Measurements from ENCODE around the gene PRKCH.

Gene PRKCH

GRCh38 chr14:61350427-61351270, 29.3 kb downstream of the PRKCH start (continued):
- TF ChIP-seq ZNF248 (tag by site-specific recombination; IDR thresholded peaks at IDR 0.05) = no peak
- no peak for TF ChIP-seq ZNF2 (tag by site-specific recombination; IDR thresholded peaks at IDR 0.05)
- TF ChIP-seq HOXA7 (CRISPR knock-in tag; IDR thresholded peaks at IDR 0.05; ENCODE audit: borderline replicate concordance) = no peak
- TF ChIP-seq, protein P1, sequence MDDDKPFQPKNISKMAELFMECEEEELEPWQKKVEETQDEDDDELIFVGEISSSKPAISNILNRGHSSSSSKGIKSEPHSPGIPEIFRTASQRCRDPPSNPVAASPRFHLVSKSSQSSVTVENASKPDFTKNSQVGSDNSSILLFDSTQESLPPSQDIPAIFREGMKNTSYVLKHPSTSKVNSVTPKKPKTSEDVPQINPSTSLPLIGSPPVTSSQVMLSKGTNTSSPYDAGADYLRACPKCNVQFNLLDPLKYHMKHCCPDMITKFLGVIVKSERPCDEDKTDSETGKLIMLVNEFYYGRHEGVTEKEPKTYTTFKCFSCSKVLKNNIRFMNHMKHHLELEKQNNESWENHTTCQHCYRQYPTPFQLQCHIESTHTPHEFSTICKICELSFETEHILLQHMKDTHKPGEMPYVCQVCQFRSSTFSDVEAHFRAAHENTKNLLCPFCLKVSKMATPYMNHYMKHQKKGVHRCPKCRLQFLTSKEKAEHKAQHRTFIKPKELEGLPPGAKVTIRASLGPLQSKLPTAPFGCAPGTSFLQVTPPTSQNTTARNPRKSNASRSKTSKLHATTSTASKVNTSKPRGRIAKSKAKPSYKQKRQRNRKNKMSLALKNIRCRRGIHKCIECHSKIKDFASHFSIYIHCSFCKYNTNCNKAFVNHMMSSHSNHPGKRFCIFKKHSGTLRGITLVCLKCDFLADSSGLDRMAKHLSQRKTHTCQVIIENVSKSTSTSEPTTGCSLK (tag by site-specific recombination; IDR thresholded peaks at IDR 0.05) = no peak

GRCh38 chr14:61351477-61351876, 30.1 kb downstream of the PRKCH start:
- POLR2A ChIA-PET = no interaction called here
- CTCF ChIA-PET = no interaction called here

DNA sequence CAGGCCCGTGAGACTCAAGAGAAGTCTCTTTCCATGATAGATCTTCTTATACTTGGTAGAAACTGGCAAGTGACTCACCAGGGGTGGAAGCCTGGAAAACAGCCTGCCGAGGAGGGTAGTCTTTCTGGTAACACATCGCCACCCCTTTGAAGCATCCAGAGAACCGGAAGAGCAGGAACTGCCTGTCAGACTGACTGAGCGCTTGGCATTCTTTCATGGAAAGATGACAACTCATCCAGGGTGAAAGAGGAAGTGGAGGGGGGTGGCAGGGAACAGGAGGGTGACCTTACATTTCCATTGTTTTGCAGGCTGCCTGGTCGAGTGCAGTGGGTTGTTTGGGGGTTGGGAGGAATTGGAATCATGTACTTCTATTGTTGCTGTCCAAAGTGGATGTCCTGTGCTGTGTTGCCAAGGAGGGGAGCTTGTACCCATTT, 34.5 kb downstream of the PRKCH start:
- ChIA-PET POLR2A (no interaction called here), CTCF (no interaction called here)
- H3K4me1 ChIP-seq (ENCODE audit: control insufficient read depth, insufficient read depth, low read length) = no peaks in the 10 kb centered on the region; the same call in 1 of the 2 replicates
- H3K9me3 ChIP-seq (ENCODE audit: control insufficient read depth, insufficient read depth, low read depth, low read length) = no peaks in the 10 kb centered on the region
- no peak overlapping the region; the same call in 1 of the 2 replicates for H3K4me3 ChIP-seq (ENCODE audit: low read depth, low read length)
- no peak overlapping the region for H3K27ac ChIP-seq (ENCODE audit: extremely low read depth, low read depth, low read length)
- H3K36me3 ChIP-seq (ENCODE audit: control insufficient read depth in 2 of 2, insufficient read depth in 1 of 2, low read length in 2 of 2) = no peaks in the 10 kb centered on the region
- no peak for TF ChIP-seq ZNF223 (tag by site-specific recombination; IDR thresholded peaks at IDR 0.05)
- TF ChIP-seq PRDM1 (tag by site-specific recombination; IDR thresholded peaks at IDR 0.05) = no peak
- TF ChIP-seq ZNF155 (tag by site-specific recombination; IDR thresholded peaks at IDR 0.05) = no peak
- TF ChIP-seq, protein P2, sequence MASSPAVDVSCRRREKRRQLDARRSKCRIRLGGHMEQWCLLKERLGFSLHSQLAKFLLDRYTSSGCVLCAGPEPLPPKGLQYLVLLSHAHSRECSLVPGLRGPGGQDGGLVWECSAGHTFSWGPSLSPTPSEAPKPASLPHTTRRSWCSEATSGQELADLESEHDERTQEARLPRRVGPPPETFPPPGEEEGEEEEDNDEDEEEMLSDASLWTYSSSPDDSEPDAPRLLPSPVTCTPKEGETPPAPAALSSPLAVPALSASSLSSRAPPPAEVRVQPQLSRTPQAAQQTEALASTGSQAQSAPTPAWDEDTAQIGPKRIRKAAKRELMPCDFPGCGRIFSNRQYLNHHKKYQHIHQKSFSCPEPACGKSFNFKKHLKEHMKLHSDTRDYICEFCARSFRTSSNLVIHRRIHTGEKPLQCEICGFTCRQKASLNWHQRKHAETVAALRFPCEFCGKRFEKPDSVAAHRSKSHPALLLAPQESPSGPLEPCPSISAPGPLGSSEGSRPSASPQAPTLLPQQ (tag by site-specific recombination; IDR thresholded peaks at IDR 0.05) = no peak
- TF ChIP-seq SP2 (tag by site-specific recombination; IDR thresholded peaks at IDR 0.05) = no peak
- TF ChIP-seq ZNF571 (tag by site-specific recombination; IDR thresholded peaks at IDR 0.05) = no peak
- TF ChIP-seq, protein P3, sequence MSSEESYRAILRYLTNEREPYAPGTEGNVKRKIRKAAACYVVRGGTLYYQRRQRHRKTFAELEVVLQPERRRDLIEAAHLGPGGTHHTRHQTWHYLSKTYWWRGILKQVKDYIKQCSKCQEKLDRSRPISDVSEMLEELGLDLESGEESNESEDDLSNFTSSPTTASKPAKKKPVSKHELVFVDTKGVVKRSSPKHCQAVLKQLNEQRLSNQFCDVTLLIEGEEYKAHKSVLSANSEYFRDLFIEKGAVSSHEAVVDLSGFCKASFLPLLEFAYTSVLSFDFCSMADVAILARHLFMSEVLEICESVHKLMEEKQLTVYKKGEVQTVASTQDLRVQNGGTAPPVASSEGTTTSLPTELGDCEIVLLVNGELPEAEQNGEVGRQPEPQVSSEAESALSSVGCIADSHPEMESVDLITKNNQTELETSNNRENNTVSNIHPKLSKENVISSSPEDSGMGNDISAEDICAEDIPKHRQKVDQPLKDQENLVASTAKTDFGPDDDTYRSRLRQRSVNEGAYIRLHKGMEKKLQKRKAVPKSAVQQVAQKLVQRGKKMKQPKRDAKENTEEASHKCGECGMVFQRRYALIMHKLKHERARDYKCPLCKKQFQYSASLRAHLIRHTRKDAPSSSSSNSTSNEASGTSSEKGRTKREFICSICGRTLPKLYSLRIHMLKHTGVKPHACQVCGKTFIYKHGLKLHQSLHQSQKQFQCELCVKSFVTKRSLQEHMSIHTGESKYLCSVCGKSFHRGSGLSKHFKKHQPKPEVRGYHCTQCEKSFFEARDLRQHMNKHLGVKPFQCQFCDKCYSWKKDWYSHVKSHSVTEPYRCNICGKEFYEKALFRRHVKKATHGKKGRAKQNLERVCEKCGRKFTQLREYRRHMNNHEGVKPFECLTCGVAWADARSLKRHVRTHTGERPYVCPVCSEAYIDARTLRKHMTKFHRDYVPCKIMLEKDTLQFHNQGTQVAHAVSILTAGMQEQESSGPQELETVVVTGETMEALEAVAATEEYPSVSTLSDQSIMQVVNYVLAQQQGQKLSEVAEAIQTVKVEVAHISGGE (tag by site-specific recombination; conservative IDR thresholded peaks at IDR 0.05; ENCODE audit: low read depth) = no peak
- TF ChIP-seq ZBTB17 (tag by site-specific recombination; IDR thresholded peaks at IDR 0.05) = no peak
- no peak for TF ChIP-seq ZNF354C (tag by site-specific recombination; IDR thresholded peaks at IDR 0.05; ENCODE audit: borderline replicate concordance, low read depth)
- TF ChIP-seq, protein P4, sequence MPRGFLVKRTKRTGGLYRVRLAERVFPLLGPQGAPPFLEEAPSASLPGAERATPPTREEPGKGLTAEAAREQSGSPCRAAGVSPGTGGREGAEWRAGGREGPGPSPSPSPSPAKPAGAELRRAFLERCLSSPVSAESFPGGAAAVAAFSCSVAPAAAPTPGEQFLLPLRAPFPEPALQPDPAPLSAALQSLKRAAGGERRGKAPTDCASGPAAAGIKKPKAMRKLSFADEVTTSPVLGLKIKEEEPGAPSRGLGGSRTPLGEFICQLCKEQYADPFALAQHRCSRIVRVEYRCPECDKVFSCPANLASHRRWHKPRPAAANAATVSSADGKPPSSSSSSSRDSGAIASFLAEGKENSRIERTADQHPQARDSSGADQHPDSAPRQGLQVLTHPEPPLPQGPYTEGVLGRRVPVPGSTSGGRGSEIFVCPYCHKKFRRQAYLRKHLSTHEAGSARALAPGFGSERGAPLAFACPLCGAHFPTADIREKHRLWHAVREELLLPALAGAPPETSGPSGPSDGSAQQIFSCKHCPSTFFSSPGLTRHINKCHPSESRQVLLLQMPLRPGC (tag by site-specific recombination; IDR thresholded peaks at IDR 0.05) = no peak

More at GRCh38 chr14:61351477-61351876, 30.1 kb downstream of the PRKCH start:
- TF ChIP-seq, protein P5, sequence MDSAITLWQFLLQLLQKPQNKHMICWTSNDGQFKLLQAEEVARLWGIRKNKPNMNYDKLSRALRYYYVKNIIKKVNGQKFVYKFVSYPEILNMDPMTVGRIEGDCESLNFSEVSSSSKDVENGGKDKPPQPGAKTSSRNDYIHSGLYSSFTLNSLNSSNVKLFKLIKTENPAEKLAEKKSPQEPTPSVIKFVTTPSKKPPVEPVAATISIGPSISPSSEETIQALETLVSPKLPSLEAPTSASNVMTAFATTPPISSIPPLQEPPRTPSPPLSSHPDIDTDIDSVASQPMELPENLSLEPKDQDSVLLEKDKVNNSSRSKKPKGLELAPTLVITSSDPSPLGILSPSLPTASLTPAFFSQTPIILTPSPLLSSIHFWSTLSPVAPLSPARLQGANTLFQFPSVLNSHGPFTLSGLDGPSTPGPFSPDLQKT (IDR thresholded peaks at IDR 0.05; ENCODE audit: borderline replicate concordance, low read depth, low read length) = no peak
- TF ChIP-seq SCRT2 (tag by site-specific recombination; IDR thresholded peaks at IDR 0.05) (no peak), ZFP69B (tag by site-specific recombination; IDR thresholded peaks at IDR 0.05) (no peak), OSR2 (tag by site-specific recombination; IDR thresholded peaks at IDR 0.05) (no peak), KLF7 (tag by site-specific recombination; IDR thresholded peaks at IDR 0.05; ENCODE audit: borderline replicate concordance) (no peak), ZNF292 (tag by site-specific recombination; IDR thresholded peaks at IDR 0.05; ENCODE audit: borderline replicate concordance, low read depth) (no peak), ZNF624 (tag by site-specific recombination; IDR thresholded peaks at IDR 0.05) (no peak), ZNF202 (tag by site-specific recombination; IDR thresholded peaks at IDR 0.05; ENCODE audit: borderline replicate concordance) (no peak), FEZF1 (tag by site-specific recombination; IDR thresholded peaks at IDR 0.05) (no peak)
- TF ChIP-seq, protein P6, sequence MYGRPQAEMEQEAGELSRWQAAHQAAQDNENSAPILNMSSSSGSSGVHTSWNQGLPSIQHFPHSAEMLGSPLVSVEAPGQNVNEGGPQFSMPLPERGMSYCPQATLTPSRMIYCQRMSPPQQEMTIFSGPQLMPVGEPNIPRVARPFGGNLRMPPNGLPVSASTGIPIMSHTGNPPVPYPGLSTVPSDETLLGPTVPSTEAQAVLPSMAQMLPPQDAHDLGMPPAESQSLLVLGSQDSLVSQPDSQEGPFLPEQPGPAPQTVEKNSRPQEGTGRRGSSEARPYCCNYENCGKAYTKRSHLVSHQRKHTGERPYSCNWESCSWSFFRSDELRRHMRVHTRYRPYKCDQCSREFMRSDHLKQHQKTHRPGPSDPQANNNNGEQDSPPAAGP (tag by site-specific recombination; IDR thresholded peaks at IDR 0.05) = no peak
- no peaks in the 10 kb centered on the region for H3K36me3 ChIP-seq (ENCODE audit: control insufficient read depth in 2 of 2, insufficient read depth in 1 of 2, low read length in 2 of 2)
- H3K4me1 ChIP-seq (ENCODE audit: control insufficient read depth, insufficient read depth, low read length) = peaks cover 4% of the 10 kb centered on the region; the same call in 1 of the 2 replicates
- no peaks in the 10 kb centered on the region; the same call in 1 of the 2 replicates for H3K9me3 ChIP-seq (ENCODE audit: control insufficient read depth, insufficient read depth, low read depth, low read length)
- no peak overlapping the region for H3K27ac ChIP-seq (ENCODE audit: extremely low read depth, low read depth, low read length)
- H3K4me3 ChIP-seq (ENCODE audit: low read depth, low read length) = no peak overlapping the region
